GM12801 (cell line): ENCODE data around the gene RAB9A.

Experiments used
- TF ChIP-seq, protein P1 (sequence below): IDR thresholded peaks from one replicate; pipeline ENCODE4 v1.5.1; 2011; ENCODE audit warnings: control low read depth; ENCODE audit not compliant: insufficient read length; ENCODE audit errors: extremely low read depth

The RAB9A gene

DNA sequence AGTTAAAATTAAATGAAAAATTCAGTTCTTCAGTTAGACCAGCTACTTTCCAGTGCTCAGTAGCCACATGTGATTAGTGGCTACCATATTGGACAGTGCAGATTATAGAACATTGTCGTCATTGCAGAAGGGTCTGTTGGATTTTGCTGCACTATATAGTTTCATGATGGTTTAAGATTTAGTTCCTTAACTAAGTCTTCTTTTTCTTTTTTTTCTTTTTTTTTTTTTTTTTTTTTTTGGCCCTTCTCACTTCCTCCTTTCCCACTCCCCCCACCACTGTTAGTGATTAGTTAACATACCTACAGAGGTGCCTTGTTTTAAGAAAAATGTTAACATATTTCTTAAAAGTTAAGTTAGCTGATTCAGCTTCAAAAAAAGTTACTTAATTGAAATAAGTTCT lies 9.0 kb downstream of the RAB9A start:
- TF ChIP-seq, protein P1, sequence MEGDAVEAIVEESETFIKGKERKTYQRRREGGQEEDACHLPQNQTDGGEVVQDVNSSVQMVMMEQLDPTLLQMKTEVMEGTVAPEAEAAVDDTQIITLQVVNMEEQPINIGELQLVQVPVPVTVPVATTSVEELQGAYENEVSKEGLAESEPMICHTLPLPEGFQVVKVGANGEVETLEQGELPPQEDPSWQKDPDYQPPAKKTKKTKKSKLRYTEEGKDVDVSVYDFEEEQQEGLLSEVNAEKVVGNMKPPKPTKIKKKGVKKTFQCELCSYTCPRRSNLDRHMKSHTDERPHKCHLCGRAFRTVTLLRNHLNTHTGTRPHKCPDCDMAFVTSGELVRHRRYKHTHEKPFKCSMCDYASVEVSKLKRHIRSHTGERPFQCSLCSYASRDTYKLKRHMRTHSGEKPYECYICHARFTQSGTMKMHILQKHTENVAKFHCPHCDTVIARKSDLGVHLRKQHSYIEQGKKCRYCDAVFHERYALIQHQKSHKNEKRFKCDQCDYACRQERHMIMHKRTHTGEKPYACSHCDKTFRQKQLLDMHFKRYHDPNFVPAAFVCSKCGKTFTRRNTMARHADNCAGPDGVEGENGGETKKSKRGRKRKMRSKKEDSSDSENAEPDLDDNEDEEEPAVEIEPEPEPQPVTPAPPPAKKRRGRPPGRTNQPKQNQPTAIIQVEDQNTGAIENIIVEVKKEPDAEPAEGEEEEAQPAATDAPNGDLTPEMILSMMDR = no peak

DNA sequence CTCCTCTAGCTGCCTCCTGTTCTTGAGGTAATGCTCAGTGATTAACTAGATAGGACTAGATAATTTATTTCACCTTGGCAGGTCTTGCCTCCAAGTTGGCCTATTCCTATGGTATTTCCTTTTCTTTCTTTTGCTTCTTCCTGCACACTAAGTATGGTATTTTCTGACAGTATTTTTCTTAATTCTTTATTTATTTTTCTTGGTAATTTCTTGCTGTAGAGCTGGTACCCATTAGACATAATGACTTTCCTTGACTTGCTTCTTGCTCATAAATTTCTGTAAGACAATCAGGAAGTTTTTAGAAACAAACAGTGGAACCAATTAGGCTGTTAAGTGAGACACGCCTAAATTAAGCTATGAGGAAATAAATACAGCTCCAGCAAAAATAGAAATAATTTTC lies 9.5 kb downstream of the RAB9A start:
- TF ChIP-seq, protein P1 = no peak

DNA sequence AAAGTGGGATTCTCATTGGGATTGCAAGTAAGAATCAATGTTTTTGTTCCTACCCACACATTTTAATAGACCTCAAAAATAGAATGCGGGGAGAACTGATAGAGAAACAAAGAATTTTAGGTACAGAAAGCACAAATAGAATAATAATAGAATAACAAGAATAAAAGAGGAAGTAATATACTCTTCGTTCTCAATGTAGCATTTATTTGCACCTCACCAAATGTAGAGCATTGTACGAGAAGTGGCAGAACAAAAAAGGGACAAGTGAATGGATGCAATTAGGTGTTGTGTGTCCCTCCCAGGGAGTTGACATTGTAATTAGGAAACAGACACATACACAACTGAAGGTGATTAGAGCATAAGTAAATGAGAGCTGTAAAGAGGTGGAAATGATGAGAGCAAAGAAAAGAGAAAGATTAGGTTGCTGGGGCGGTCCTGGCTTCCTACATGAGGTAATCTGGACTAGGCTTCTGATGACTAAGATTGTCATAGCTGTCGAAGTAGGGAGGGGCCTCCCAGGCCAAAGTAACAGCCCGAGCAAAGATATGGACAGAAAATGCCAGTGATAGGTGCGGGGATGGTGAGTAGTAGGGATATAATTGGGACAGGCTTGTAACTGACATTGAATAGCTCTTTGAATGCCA lies 10.4 kb downstream of the RAB9A start:
- TF ChIP-seq, protein P1 = no peak

DNA sequence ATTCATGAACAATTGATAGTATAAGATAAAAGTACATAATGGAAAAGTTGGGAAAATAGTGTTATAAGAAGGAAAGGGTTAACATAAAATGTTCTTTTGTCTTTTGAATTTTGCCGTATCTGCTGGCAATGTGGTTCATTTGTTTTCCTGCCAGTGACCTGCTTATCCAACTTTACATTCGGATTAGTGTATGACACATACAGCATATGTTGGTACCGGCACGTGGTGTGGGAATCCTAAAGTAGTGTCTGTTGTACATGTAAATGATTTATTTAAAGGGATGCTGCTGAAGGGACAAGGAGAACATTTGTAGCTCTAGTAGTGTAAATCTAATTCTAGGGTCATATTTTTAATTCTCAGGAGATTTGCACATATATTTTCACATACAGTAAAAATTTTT lies 11.5 kb downstream of the RAB9A start:
- TF ChIP-seq, protein P1 = no peak

DNA sequence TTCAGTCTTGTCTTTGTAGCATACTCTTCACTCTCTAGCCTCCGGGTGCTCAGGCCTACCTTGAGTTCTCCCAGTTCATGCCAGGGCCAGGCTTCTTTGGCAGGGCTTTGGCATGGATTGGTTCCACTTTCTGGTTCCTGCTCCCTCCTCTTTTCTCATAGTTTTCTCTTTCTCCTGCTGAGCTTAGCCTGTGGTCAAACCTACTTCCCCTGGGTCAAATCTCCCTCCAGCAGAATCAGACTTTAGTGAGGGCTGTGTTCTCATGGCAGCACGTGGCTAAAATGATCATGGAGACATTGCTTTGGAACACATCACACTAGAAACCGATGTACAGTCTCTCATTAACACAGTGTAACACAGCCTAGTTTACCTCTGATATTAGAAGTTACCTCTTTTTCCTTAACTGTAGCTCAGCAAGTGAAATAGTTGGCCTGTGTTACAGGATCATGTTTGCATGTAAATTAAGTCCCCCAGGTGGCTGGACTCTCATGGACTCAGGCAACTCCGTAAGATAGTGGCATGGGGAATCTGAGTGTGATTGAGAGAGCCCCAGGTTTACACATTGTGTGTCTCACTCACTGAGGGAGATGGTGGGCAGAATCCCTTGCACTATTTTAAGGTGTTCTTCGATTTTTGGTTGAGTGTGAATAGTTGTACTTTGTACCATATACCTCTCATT lies 13.3 kb downstream of the RAB9A start:
- TF ChIP-seq, protein P1 = no peak

DNA sequence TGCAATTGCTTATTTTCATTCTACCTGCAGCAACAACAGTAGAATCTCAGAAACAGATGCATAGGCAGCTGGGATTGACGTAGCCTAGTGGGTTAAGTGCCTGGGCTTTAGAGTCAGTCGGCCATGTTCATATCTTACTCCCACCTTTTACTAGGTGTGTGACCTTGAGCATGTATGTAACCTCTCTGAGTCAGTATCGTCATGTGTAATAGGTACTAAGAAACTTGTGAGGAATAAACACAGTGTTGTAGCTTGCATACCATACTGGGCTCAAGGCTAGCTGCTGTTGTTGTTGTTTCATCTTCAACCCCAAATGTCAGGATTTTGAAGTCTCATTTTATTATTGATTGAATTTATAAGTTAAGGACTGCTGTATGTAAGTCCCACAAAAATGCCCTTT lies 14.2 kb downstream of the RAB9A start:
- TF ChIP-seq, protein P1 = no peak

DNA sequence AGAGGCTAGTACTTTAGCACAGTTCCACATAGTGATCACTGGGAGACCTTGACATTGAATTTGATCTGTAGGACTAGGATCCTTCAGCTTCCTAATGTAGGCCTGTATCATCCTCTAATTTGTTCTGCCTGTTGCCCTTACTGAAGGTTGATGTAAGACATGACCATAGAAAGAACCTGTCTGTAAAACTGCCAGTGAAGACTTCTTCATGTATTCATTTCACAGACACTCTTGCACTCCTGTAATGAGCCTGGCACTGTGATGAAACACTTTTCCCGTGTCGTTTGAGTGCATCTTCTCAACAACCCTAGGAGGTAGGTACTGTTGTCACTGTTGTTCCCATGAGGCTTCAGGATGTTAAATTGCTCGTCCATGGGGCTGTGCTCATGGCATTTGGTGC lies 14.7 kb downstream of the RAB9A start:
- TF ChIP-seq, protein P1 = no peak
